NOMO-1 treated with dmso at 0.1 percent for 144 hours (cell line): ENCODE data around the gene LAMA4.

ENCODE experiments used
- DNase-seq: peaks from one replicate; lab custom pipeline; 2025; ENCODE audit not compliant: unreplicated experiment; lab: John Stamatoyannopoulos, UW

Gene LAMA4, protein sequence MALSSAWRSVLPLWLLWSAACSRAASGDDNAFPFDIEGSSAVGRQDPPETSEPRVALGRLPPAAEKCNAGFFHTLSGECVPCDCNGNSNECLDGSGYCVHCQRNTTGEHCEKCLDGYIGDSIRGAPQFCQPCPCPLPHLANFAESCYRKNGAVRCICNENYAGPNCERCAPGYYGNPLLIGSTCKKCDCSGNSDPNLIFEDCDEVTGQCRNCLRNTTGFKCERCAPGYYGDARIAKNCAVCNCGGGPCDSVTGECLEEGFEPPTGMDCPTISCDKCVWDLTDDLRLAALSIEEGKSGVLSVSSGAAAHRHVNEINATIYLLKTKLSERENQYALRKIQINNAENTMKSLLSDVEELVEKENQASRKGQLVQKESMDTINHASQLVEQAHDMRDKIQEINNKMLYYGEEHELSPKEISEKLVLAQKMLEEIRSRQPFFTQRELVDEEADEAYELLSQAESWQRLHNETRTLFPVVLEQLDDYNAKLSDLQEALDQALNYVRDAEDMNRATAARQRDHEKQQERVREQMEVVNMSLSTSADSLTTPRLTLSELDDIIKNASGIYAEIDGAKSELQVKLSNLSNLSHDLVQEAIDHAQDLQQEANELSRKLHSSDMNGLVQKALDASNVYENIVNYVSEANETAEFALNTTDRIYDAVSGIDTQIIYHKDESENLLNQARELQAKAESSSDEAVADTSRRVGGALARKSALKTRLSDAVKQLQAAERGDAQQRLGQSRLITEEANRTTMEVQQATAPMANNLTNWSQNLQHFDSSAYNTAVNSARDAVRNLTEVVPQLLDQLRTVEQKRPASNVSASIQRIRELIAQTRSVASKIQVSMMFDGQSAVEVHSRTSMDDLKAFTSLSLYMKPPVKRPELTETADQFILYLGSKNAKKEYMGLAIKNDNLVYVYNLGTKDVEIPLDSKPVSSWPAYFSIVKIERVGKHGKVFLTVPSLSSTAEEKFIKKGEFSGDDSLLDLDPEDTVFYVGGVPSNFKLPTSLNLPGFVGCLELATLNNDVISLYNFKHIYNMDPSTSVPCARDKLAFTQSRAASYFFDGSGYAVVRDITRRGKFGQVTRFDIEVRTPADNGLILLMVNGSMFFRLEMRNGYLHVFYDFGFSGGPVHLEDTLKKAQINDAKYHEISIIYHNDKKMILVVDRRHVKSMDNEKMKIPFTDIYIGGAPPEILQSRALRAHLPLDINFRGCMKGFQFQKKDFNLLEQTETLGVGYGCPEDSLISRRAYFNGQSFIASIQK (N-terminal part only)

GRCh38 chr6:112253841-112254816, at the start of gene LAMA4:
TSS of gene LAMA4 (minus strand) at chr6:112254567. CDS start at chr6:112254150, 417 bp downstream.
- DNase-seq: no peak

DNA sequence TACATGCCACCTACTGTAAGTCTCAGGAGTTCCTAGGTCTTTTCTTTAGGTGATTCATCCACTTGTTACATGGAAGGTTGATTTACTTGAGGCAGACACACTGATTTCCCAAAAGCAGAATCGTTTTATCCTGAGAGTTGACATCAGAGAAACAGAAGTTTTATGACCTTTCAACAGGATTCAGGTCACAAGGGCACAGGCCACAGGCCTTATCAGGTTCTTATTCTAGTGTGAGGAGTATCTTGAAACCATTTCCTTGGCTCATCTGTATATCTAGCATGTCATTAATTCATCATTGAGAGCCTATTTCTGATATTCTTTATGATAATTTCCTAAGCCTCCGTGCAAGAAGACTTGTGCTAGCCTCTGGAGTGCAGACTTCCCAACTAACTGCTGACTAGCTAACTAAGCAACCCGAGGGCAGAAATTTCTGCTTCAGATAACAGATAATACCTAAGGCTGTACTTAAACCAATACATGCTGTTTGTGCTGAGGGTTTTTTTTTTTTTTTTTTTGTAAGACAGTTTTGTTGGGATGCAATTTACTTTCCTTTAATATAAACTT, 47.9 kb upstream of the LAMA4 start:
- no peak for DNase-seq

GRCh38 chr6:112300896-112301295, 46.5 kb upstream of the LAMA4 start:
- DNase-seq: no peak

GRCh38 chr6:112298816-112299281, 44.5 kb upstream of the LAMA4 start:
- no peak for DNase-seq

DNA sequence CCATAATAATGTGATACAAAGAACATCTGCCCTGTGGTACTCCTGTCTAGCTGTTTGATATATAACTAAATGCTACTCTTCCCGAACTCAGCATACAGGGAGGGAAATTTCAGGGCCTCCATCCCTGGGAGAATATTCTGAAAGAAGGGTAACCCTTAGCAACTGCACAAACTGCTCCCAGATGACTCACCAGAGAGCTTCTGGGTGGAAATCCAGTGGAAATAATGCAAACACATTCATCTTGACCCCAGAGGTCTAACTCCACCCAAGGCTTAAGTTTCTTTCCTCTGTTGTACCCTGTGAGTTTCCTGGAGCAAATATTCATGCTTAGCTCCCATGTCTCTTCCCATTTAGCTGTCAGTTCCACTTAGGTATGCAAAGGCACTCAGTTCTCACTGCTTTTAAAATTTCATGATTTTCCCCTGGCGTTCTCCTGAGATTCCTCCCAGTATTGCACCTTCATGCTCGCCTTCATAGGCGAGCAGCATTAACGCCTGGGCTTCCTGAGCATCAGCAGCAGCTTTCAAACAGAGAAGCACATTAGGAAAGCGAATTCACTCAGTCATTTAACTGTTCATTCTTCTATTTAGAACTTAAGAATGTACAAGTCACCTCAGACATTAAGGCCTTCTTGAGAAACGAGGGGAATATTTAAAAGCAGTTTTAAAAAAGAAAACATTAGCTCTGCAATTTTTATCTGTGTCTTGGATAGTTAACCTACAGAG, 43.8 kb upstream of the LAMA4 start:
- no peak for DNase-seq

DNA sequence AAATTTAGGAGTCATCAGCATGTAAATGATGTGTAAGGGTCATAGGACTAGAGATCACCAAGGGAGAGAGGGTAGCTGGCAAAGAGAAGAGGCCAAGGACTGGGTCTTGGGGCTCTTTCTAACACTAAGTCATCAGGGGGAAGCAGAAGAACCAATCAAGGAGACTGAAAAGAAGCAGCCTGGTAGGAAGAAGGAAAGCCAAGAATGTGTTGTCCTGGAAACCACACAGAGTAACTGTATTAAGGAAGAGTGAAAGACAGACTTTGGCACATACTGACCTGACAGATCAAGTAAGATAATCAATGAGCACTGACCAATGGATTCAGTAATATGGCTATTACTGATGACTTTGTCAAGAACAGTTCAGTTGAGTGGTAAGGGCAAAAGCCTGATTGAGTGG, 42.3 kb upstream of the LAMA4 start:
- no peak for DNase-seq

GRCh38 chr6:112296122-112296521, 41.8 kb upstream of the LAMA4 start:
- DNase-seq: no peak

GRCh38 chr6:112291161-112291762, 36.9 kb upstream of the LAMA4 start:
- no peak for DNase-seq

GRCh38 chr6:112289038-112289566, 34.7 kb upstream of the LAMA4 start:
- no peak for DNase-seq

GRCh38 chr6:112288475-112288874, 34.1 kb upstream of the LAMA4 start:
- no peak for DNase-seq

DNA sequence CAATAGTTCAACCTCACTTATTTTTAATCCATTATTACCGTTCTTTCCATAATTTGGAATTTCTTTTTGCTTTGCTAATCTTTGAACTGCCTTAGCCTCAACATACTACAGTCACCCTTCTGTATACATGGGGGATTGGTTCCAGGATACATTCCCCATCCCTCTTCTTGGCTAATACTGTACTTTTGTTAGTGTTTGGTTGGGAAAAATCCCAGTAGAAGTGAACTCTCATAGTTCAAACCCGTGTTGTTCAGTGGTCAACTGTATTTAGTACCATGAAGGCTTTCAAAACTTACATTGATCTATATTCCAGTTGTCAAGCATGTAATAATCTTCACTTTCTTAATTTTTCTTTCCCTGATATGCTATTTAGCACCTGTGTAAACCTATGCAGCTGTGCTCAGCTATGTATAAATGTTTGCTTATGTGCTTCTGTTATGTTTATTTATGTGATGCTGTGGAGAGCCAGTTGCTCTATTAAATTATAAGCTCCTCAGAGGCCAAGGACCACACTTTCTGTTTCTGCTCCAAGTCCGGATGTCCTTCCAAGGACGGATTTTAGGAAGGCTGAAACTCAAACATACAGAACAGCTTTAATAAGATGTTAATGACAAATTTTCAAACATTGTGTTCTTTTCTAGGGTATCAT, 33.3 kb upstream of the LAMA4 start:
- DNase-seq: no peak

DNA sequence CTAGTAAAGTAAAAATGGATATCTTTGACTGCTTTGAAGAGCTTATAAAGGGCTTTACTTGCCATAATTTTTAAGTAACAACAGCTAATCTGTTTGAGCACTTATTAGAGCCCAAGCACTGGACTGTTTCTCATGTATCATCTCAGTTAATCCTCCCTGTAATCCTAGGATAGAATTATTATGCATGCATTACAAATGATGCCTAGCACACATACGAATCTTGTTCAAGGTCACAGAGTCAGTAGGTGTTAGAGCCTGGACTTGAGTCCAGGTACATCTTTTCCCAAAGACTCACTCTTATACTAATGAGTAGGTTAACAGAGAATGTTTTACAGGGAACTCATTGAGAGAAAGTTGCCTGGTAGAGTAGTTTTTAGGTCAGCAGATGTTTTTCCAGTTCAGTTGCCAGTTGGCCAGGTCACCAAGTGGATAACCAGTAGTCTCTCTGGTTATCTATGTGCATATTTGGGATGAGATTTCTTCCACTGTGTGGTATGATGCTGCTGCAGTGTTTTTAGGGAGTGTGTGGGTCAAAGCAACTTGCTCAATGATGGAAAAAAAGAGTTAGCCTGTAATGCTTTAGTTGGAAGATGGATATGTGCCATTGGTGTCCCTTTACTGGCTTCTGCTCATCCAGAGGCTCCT, 32.3 kb upstream of the LAMA4 start:
- no peak for DNase-seq

DNA sequence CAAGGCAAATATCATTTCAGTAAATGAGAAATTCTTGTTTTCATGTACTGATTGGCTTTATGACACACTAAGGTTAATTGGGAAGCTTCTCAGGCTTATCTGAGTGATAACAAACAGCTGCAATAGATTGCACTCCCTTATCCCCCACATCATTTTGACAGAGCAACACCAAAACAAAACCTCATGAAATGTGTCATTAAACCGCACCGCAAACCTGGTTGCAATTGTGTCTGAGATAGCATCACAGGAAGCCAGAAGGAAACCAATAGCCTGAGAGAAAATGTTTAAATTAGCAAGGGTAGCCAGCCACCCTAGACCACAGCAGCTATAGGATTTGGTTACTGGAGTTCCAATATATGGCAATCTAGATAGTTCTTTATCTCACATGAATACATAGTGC, 31.6 kb upstream of the LAMA4 start:
- no peak for DNase-seq

- no peak for DNase-seq
Observed at GRCh38 chr6:112284603-112285002, 30.2 kb upstream of the LAMA4 start.

DNA sequence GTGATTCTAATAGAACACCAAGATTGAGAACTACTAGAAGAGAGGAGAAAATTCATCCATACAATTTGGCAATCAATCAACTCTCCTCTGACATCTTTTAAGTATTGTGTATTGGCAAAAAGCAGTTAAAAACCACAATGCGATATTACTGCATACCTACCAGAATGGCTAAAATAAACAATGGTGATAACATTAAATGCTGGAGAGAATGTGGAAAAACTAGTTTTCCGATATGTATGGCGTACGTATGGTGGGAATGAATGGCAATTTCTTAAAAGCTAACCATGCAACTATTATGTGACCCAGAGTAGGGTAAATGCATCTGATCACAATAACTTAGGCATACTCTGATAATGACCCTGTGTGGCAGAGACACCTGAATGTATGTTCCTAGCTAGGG, 29.3 kb upstream of the LAMA4 start:
- no peak for DNase-seq

GRCh38 chr6:112281821-112282615, 27.7 kb upstream of the LAMA4 start:
- DNase-seq: no peak
